Activated T-cell treated with anti-CD3 and anti-CD28 coated beads for 4 hours (primary cell): ENCODE measurements around the gene SMC6.
A peak's percentile ranks its signal among the peaks of the same experiment; 100 is the strongest.

Experiments
- DNase-seq: peaks from one replicate; pipeline ENCODE4 v3.0.0-alpha.2; 2020

The SMC6 gene

DNA sequence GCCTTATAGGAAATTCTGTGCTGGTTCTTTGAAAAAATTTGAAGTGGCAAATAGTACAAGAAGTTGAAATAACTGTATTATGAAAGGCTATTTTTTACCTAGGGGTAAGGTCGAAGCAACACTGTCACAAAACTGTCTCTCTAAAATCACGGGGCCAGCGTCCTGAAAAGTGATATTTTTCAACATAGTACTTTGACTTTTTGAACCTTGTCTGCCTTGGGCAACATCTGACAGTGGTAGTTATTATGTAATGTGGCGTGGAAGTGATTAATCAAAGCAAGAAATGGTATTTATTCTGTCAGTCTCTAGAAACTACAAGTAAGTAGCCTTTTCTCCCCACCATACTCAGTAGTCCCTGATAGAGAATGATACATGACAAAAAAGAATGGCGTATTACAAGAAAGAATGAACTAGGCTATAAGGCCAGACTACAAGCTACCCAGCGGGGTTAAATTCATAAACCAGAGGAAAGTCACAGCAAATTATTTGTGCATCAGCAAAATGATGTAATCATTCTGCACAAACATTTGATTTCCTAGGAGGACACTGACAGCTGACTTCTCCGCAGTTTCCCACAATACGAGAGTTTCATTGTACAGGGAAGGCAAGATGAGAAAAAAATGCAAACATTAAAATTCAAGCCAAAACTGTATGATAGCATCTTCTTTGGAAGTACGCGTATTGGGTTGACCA, 10.2 kb upstream of the SMC6 start:
- no peak for DNase-seq

DNA sequence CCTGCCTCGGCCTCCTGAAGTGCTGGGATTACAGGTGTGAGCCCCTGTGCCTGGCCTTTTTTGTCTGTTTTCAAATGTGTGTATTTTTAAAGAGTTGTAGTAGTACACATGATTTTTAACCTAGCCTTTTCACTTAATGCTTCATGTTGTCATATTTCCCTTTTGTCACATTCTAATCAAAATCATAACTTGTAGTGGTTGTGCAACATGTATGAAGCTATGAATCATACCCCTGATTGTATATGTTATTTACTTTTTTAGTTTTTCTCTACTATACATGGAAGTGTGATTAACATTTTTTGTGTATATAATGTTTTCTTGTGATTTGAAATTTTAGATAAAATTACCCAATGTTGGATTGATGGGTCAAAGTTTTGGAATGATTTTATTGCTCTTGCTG, 8.8 kb upstream of the SMC6 start:
- no peak for DNase-seq

DNA sequence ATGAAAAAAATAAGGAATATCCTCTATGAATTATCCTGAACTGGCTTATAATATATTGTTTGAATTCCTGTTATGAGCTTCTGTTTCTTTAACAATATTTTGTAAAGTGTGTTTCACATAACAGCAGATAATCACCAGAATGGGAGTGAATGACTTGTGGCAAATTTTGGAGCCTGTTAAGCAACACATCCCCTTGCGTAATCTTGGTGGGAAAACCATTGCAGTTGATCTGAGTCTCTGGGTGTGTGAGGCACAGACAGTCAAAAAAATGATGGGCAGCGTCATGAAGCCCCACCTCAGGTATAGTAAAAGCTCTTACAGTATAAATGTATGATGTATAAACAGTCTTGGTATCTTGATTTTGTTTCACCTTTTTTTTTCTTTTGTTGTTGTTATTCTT, 6.2 kb upstream of the SMC6 start:
- no peak for DNase-seq

DNA sequence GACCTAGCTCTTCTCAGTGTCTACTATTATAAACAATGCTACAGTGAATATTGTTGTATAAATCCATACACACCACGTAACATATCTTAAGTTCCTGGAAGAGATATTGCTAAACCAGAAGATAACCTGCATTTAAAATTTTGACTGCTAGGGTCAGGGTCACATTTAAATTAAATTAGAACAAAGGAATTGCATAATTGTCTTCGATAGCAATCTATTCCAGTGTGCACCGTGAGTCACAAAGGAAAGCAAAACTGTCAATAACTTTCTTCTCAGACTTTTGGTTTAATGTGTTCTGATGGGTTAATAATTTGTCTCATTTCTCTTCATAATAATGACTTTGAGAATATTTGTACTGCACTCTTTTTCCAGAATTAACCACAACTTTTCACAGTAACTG, 4.5 kb upstream of the SMC6 start:
- no peak for DNase-seq

DNA sequence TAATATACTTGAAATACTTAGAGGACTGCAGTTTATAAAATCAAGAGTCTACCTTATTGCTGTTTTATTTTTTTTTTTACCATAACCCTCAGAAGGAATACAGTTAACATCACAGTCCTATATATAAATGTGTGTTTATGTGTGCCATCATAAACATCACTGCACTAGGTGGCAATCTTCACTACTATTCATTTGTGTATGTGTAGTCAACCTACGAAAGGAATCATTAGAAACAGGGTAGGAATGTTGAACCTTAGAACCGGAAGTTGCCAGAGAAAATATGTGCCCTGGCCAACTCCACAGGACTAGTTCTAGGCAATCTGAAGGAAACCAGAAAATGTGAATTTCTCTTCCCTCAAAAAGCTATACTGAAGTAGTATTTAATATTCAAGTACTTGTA, 3.7 kb upstream of the SMC6 start:
- no peak for DNase-seq

DNA sequence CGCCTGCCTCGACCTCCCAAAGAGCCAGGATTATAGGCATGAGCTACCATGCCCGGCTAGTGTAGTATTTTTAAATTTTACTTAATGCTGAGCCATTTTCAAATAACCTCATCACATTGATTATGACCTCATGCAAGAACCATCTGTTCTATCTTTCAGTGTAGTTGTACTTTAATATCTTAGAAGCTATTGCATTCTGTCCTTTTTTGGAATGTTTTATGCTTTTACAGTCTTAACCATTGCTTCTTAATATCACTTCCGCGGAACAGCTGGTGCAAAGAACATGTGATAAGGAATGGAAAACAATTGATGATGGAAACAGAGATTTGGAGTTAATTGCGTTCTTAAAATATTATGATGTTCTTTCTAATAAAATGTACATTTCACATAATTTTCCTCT, 3.1 kb upstream of the SMC6 start:
- DNase-seq: no peak

DNA sequence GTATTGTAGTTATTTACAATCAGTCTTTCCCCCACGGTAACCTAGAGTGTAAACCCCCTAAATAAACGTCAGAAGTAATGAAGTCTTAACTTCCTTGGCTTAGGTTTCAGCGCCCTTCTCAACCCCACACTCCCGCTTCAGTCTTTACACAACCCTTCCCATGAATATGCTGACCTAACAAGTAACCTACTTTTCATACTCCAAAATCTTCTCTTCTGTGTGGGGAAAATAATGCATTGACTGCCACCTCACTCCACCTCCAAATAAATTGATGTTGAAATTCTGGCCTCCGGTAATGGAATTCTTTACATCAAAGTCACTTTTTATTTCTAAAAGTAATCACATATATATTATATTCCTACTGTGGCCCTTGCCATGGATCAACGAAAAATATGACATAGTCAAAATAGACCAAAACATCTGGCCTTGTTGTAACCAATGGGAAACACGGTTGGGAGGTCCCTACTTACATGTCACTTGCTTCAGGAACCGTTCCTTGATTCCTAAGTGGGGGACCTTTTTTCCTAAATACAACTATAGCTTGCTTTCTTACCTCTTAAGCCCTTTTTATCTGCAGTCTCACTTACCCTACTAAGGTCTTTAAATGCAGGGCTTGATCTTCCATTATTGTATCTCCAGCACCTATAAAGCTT, 1.3 kb upstream of the SMC6 start:
- DNase-seq: no peak

DNA sequence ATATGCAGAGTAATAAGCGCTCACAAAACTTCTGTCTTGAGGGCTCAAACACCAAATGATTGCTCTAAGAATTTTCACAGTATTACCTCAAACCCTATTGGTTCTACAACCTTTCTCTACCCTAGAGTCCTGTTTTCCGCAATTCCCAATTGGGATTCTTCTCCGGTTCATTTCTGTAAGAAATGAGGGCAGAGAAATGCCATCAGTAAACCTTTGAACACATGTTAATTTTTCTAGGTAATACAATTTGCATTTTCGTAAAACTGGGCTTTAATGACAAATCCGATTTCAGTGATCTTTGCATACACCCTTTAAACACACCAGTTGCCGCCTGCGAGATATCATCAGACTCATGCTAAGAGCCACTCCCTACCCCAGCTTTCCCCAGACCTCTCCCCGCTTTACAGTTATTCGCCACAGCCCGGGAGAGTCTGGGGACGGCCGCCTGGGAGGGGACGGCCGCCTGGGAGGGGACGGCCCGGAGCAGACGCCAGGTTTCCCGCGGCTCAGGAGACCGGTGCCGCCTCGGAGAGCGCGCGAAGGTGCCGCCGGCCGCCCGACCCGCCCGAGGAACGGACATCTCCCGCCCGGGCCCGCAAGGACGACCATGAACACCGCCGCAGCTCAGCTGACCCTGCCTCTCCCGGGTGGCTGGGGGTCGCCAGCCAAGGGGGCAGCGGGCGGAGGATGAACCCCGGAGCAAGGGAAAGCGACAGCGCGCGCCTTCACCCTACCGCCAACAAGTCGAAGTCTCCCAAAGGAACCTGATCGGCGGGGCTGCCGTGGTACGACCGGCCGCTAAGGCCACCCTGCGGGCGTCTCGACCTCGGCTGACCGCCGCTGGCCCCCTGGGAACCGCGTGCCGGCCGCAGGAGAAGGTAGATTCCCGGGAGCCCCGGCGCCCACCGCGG, 463 bp downstream of the SMC6 start:
- peak; percentile 19 for DNase-seq

DNA sequence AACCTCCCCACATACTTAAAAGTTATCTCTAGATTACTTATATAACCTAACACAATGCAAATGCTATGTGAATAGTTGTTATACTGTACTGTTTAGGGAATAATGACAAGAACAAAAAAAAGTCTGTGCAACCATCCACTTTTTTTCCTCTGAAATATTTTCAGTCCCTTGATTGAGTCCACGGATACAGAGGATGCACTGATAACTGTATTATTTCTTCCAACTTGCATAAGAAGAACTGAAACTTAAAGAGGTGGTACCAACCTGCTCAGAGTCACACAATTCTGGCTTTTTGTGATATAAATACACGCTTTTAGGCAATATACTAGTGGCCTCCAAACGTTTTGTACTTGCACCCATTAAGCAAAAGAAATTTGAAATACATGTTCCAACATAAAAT, 1.4 kb downstream of the SMC6 start:
- DNase-seq: no peak

DNA sequence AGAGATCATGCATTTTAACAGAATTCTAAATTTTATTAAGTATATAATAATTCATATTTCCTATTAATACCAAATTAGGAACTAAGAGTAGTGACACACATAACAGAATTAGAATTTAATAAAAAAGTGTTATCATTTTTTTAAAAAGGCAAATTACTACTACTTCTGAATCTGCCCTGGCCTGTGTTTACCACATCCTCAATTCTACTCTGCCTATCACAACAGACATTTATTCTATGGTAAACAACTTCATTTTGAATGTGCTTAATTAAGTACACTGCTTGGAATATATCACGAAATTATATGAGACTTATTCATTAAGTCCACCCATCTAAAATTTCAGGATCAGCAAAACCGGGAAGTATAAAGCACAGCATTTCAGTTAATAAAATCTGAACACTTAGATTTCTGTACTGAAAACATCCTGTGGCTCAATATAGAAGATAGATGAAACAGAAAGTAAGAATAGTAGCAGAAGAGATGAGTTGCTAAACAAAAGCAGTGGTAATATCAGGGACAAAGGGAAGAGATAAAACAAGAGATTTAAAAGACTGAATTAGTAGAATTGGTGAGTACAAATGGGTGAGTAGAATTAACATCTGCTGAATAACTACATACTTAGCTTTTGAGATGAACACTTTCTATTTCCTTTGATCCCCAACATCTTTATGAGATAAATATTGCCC, 3.7 kb downstream of the SMC6 start:
- DNase-seq: no peak

DNA sequence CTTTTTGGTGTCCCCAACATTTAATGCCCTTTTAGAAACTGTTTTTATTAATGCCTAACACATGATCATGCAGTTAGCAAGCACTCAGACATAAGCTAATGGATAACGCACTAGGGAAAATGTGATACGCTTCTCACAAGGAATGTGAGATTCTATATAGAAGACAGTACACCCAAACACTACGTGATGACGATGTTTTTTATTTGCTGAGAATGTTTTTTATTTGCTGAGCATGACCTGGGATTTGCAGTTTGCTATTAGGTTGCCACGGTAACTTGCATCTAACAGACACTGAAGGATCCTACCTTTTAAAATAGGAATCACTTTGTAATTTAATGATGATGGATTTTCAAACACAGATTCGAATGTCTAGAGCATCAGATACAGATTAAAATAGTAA, 4.9 kb downstream of the SMC6 start:
- no peak for DNase-seq

DNA sequence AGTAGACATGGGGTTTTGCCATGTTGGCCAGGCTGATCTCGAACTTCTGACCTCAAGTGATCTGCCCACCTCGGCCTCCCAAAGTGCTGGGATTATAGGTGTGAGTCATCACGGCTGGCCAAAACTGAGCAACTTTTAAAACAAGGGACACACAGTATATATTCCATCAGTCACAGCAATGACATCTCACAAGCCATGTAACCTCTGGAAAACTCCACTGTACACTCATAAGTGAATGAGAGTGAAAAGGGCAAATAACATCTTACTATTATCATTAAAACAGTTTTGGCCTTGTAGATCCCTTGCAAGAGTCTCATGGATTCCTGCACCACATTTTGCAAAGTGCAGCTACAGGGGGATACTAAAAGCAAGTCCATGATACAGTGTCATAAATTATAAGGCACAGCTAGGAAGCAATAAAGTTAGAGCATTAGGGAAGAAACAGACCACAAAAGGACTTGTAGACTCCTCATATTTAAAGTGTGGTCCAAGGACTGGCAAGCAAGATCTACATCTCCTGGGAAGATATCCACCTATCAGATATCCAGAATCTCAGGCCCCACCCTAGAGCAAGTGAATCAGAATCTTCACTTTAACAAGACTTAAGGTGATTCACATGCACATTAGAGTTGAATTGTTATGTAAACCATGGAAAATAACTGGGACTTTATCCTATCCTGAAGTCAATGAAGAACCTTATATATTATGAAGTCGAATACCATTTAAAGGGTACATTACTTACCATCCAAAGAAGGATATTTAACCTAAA, 5.7 kb downstream of the SMC6 start:
- no peak for DNase-seq

DNA sequence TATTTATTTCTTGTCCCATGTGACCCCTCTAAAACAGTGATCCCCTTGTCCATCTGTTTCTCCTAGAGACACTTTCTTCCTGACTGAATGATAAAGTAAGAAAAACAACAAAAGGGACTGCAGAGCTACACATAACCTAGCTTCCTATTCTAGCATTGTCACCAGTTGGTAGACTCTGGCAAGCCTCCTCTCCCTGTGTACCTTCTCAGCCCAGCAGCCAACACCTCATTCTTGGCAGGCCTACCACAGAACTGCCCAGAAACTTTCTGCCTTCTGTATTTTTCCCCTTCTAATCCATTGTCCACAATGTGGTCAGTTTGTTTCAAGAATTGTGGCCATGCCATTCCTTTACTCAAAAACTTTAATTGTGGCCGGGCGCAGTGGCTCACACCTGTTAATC, 13.4 kb downstream of the SMC6 start:
- no peak for DNase-seq

DNA sequence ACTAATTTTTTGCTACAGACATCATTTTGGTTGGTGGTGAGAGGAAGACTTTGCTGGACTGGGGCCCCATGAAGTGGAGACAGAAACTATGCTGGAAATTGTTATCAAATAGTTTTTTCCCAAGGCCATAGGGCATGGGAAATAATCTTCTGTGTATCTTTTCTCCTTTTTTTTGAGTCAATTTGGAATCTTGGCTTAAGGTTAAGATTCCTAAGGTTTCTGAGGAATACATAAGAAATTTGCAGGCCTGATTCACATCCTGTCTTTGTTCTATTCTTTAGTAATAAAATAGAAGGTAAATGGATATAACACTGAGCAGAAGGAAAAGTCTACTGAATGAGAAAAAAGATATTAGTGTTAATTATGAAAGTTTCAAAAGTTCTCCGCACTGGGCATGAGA, 16.6 kb downstream of the SMC6 start:
- DNase-seq: no peak

DNA sequence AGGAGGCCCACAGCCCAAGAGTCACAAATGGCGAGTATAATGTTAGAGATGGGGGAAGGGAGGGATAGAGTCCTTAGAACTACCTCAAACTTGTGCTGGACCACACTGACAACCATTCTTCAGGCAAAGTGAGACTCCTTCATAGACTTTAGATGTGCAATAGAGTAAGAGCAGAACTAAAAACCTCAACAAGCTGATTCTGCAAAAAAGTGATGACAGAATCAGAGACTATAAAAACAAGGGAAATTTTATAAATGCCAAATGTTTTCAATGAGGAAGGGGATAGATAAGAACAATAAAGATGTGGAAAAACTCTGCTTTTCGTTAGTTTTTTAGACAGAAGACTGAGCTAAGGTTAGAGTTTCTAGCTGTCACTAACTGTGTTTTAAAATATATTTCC, 17.7 kb downstream of the SMC6 start:
- DNase-seq: no peak

DNA sequence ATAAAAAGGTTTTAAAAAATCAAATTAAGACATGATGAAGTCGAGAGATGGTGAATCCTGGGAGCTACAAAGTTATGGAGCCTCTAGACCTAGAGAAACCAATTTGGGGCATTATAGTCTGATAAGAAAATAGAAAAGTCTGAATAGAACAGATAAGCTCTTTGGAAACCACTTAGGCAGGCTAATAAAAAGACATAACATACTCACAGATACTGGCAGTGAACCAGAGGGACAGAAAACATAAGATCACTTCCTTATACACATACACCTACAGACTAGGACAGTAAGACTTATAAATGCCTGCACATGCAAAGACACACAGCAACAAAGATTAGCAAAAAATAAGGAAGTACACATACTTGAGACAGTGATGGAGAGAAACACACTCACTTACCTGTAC, 20.0 kb downstream of the SMC6 start:
- DNase-seq: no peak

DNA sequence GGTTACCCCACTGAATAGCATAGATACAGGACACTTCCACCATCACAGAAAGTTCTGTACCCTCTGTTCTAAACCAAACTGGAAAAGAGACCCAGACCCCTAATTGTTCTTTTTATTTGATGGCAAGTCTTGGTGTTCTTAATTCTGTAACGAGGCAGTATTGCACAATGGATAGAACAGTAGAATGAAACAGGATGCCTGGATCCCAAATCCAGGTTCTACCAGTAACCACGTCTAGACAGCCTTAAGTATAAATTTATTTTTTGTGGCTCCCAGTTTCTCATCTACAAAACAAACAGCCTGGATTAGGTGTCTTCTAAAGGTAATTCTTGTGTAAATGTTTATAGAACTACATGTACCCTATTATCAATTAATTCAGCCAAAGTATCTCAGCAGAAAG, 23.7 kb downstream of the SMC6 start:
- DNase-seq: no peak

DNA sequence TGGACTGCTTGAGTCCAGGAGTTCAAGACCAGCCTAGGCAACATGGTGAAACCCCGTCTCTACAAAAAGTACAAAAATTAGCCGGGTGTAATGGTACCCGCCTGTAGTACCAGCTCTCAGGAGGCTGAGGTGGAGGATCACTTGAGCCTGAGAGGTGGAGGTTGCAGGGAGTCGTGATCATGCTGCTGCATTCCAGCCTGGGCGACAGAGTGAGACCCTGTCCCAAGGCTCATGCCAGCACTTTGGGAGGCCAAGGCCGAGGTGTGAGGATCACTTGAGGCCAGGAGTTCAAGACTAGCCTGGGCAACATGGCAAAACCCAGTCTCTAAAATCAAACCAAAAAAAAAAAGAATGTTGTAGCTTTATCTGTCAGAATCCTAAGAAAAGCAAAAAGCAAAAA, 25.4 kb downstream of the SMC6 start:
- no peak for DNase-seq

DNA sequence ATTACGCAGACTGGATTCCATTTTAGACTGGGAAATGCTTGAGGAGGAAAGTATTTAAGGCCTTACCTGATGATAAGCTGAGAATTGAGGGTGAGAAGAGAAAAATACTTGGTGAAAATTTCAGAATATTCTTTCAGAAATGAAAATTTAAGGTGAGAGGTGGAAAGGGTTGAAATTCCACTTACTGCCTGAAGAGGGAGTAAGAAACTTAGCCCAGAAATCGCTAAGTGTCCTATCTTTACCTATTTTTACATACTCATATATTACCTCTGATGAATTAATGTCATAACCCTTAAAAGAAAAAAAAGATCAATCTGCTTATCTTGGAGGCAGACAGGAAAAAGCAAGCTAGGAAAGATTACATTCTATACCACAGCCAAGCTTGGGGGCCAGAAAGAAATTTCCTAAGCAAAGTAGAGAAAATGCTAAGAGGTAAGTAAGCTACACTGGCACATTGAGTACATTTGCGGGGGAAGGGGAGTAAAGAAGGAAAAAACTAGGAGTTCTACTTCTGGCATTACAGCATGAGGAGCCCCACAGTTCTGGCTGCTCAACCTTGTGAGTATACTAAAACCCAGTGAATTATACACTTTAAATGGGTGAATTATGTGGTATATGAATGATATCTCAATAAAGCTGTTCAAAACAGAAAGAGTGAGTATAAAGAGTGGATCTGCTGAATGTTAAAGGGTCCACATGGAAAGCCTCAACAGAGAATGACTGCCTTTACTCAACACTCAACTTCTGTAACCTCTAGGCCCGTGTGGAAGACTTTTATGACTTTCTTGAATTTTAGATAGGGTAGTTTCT, 33.8 kb downstream of the SMC6 start:
- no peak for DNase-seq

DNA sequence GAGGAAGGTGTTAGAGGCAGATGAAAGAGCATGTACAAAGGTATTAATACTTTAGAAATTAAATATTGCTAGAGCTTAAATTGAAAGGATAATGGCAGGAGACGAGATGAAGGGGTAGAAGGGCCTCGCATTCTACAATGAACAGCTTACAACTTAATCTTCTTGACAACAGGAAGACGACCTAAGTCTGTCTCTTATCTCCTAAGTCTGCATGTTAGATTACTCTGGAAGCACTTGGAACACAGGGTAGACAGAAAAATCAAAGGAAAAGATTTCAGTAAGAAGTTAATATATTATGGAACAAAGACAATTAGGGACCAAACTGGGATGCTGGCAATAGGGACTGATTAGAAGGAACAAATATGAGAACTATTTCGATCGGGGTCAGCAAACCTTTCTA, 34.9 kb downstream of the SMC6 start:
- DNase-seq: no peak

DNA sequence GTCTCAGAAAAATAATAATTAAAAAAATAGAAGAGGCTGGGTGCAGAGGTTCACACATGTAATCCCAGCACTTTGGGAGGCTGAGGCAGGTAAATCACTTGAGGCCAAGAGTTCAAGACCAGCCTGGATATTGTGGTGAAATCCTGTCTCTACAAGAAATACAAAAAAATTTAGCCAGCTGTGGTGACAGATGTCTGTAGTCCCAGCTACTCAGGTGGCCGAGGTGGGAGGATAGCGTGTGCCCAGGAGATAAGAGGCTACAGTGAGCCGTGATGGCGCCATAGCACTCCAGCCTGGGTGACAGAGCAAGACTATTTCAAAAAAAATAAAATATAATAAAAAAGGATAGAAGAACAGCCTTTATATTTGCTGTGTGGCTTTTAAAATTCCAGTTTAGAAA, 35.9 kb downstream of the SMC6 start:
- DNase-seq: no peak

DNA sequence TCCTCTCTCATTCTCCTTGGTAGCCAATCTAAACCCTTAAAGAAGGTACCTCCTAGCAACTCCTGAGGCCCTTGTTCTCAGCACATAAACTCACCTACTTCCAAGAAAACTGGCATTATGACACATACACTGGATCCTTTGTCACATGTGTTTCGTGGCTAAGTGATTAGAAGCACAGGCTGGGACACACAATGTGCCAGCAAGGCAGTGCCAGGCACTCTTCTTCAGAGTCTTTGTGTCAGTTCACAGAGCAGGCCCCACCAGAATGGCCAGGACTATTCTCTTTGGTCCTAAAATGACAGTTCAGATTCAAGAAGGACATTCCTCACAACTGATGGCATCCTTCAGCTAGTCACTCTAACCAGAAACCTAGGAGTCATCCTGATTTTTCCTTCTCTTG, 40.3 kb downstream of the SMC6 start:
- no peak for DNase-seq
